ENCODE measurements around the gene ACSS1. TPM values are rescaled to one million over a fixed set of nuclear protein-coding genes. Genes with fewer than 3 reads are reported as not detected.

ACSS1 gene
- total RNA-seq, 1 experiment from 2014 or later, result 3.6 TPM

DNA sequence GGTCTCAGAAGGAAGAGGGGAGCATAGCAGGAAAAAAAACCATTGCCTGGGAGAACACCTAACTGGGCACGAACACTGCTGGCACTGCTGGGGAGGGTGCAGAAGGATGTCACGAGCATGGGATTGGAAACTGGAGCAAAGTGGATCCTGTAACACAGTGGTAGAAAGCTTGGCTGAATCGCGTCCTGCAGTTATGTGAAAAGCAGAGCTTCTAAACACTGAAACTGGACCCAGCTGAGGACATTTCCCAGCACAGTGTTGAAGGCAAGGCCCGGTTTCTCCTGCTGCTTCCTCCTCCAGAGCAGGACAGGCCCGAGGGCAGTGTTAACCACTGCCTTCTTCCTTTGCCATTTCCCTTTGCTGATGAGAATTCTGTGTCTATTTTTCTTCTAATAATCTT is 72.1 kb downstream of the ACSS1 start:
- H3K27ac Mint-ChIP-seq (ENCODE audit: unreplicated experiment), result no peak overlapping the region
- TF ChIP-seq, protein P1, sequence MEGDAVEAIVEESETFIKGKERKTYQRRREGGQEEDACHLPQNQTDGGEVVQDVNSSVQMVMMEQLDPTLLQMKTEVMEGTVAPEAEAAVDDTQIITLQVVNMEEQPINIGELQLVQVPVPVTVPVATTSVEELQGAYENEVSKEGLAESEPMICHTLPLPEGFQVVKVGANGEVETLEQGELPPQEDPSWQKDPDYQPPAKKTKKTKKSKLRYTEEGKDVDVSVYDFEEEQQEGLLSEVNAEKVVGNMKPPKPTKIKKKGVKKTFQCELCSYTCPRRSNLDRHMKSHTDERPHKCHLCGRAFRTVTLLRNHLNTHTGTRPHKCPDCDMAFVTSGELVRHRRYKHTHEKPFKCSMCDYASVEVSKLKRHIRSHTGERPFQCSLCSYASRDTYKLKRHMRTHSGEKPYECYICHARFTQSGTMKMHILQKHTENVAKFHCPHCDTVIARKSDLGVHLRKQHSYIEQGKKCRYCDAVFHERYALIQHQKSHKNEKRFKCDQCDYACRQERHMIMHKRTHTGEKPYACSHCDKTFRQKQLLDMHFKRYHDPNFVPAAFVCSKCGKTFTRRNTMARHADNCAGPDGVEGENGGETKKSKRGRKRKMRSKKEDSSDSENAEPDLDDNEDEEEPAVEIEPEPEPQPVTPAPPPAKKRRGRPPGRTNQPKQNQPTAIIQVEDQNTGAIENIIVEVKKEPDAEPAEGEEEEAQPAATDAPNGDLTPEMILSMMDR (IDR thresholded peaks at IDR 0.05; ENCODE audit: unreplicated experiment), result no peak
- no peak overlapping the region for H3K4me3 Mint-ChIP-seq (ENCODE audit: low read depth, unreplicated experiment)
- no peaks in the 10 kb centered on the region for H3K27me3 Mint-ChIP-seq (ENCODE audit: unreplicated experiment)
- H3K4me1 Mint-ChIP-seq (ENCODE audit: low read depth, unreplicated experiment), result no peaks in the 10 kb centered on the region
- intact Hi-C loops (cut with micrococcal nuclease; ENCODE audit: unreplicated experiment), result no loop called here
- no TSS peak for BruUV-seq (replicated peaks)
- no peaks in the 10 kb centered on the region for H3K36me3 Mint-ChIP-seq (ENCODE audit: insufficient read depth, unreplicated experiment)
- CTCF ChIA-PET, result no interaction called here
- no peaks in the 10 kb centered on the region for H3K9me3 Mint-ChIP-seq (ENCODE audit: low read depth, unreplicated experiment)
- DNase-seq, result no peak

DNA sequence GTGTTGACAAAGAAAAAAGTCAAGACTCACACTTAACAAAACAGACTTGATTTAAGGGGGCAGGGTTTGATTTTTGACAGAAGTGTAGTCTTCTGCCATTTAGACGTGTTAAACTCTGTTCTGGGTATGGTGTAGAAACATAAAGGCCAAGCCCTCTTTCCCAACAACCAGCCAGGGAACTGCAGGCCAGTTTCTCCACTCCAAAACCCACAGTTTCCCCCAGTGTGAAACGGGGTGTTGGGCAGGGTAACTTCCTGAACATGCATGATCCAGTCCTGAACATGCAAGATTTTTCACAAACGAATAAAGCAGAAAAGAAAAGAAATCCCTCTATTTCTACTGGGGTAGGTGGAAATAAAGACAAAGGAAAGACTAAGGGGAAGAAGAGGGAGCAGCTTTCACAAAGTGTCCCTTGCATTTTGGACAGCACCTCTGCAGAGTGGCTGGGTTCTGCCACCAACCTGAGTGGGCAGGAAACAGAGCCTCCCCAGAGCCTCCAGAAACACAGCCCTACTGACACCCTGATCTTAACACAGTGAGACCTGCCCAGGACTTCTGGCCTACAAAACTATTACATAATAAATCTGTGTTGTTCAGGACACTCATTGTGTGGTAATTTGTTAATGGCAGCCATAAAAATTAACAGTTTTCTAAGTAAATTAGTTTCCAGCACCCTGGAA is 72.8 kb downstream of the ACSS1 start:
- CTCF ChIA-PET, result no interaction called here
- DNase-seq, result no peak
- Mint-ChIP-seq H3K9me3 (ENCODE audit: low read depth, unreplicated experiment) (peaks cover under 1% of the 10 kb centered on the region), H3K4me3 (ENCODE audit: low read depth, unreplicated experiment) (no peak overlapping the region), H3K4me1 (ENCODE audit: low read depth, unreplicated experiment) (no peaks in the 10 kb centered on the region), H3K36me3 (ENCODE audit: insufficient read depth, unreplicated experiment) (no peaks in the 10 kb centered on the region), H3K27me3 (ENCODE audit: unreplicated experiment) (no peaks in the 10 kb centered on the region), H3K27ac (ENCODE audit: unreplicated experiment) (no peak overlapping the region)
- no TSS peak for BruUV-seq (replicated peaks)
- TF ChIP-seq, protein P1 (IDR thresholded peaks at IDR 0.05; ENCODE audit: unreplicated experiment), result no peak
- intact Hi-C loops (cut with micrococcal nuclease; ENCODE audit: unreplicated experiment), result no loop called here

DNA sequence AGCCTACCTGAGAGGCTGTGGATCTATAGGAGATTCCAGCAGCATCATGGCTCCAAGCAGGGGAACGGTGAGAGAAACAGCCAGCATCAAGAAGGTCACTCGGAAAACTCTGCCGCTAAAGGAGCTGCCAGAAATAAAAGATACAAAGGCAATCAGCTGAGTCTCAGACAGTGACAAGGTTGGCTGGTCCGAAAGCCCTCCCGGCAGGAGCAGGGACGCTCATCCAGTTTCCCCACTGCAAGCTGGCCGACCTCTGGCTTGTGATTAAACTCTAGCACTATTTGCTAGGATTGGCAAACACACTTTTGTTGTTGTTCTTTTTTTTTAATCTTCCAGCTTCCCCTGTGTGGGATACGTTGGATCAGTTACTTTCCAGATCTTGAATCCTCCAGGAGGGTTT is 74.0 kb downstream of the ACSS1 start:
- intact Hi-C loops (cut with micrococcal nuclease; ENCODE audit: unreplicated experiment), result no loop called here
- Mint-ChIP-seq H3K27ac (ENCODE audit: unreplicated experiment) (no peak overlapping the region), H3K36me3 (ENCODE audit: insufficient read depth, unreplicated experiment) (no peaks in the 10 kb centered on the region), H3K27me3 (ENCODE audit: unreplicated experiment) (no peaks in the 10 kb centered on the region), H3K4me1 (ENCODE audit: low read depth, unreplicated experiment) (no peaks in the 10 kb centered on the region), H3K9me3 (ENCODE audit: low read depth, unreplicated experiment) (peaks cover 2% of the 10 kb centered on the region), H3K4me3 (ENCODE audit: low read depth, unreplicated experiment) (no peak overlapping the region)
- no peak for DNase-seq
- no TSS peak for BruUV-seq (replicated peaks)
- TF ChIP-seq, protein P1 (IDR thresholded peaks at IDR 0.05; ENCODE audit: unreplicated experiment), result no peak
- CTCF ChIA-PET, result no interaction called here

DNA sequence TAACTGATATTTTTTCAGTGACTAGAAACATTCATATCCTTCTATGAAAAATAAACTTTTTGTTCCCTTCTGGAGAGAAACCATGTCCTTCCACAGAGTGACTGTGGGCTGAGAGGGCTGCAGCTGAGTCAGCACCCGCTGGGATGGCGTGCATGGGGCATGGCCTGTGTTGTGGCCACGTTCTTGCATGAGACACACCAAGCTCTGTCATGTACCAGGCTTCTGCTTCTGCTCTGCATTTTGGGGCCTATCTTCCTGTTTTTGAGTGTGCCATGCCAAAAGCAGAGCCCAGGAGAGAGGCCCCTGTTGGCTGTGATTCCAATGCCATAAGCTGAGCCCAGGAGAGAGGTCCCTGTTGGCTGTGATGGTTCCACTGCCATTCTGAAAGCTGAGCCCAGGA is 76.1 kb downstream of the ACSS1 start:
- CTCF ChIA-PET, result no interaction called here
- no TSS peak for BruUV-seq (replicated peaks)
- H3K9me3 Mint-ChIP-seq (ENCODE audit: low read depth, unreplicated experiment), result peaks cover 2% of the 10 kb centered on the region
- no peaks in the 10 kb centered on the region for H3K4me1 Mint-ChIP-seq (ENCODE audit: low read depth, unreplicated experiment)
- no peaks in the 10 kb centered on the region for H3K36me3 Mint-ChIP-seq (ENCODE audit: insufficient read depth, unreplicated experiment)
- TF ChIP-seq, protein P1 (IDR thresholded peaks at IDR 0.05; ENCODE audit: unreplicated experiment), result no peak
- H3K27me3 Mint-ChIP-seq (ENCODE audit: unreplicated experiment), result no peaks in the 10 kb centered on the region
- H3K27ac Mint-ChIP-seq (ENCODE audit: unreplicated experiment), result no peak overlapping the region
- H3K4me3 Mint-ChIP-seq (ENCODE audit: low read depth, unreplicated experiment), result no peak overlapping the region
- DNase-seq, result no peak
- intact Hi-C loops (cut with micrococcal nuclease; ENCODE audit: unreplicated experiment), result no loop called here
